H9 (cell line): ENCODE data around the gene MAD1L1. TPM values are rescaled to one million over a fixed set of nuclear protein-coding genes. Genes with fewer than 3 reads are reported as not detected.

Experiments
- DNase-seq: peaks from one replicate; pipeline ENCODE4 v3.0.0-alpha.2; 2017
- H2AFZ ChIP-seq: one replicate; pipeline ENCODE4 v1.6.1; 2013; ENCODE audit warnings: mild to moderate bottlenecking, low read length, control low read depth, moderate library complexity
- H2AK5ac ChIP-seq: 2 replicates; pipeline ENCODE4 v1.6.1; 2013; ENCODE audit warnings: low read length, control low read depth, mixed read lengths; ENCODE audit not compliant: insufficient read length
- H2BK120ac ChIP-seq: one replicate; pipeline ENCODE4 v1.6.1; 2013; ENCODE audit warnings: low read depth, mild to moderate bottlenecking, low read length, control low read depth, inconsistent platforms; ENCODE audit not compliant: poor library complexity, severe bottlenecking
- H2BK12ac ChIP-seq: 2 replicates; pipeline ENCODE4 v1.6.1; 2013; ENCODE audit warnings: low read length, control low read depth, mixed read lengths, low read depth; ENCODE audit not compliant: insufficient read length
- H2BK15ac ChIP-seq: 2 replicates; pipeline ENCODE4 v1.6.1; 2013; ENCODE audit warnings: low read depth, low read length, control low read depth
- H2BK20ac ChIP-seq: one replicate; pipeline ENCODE4 v1.6.1; 2013; ENCODE audit warnings: low read depth, mild to moderate bottlenecking, low read length, control low read depth, inconsistent platforms; ENCODE audit not compliant: poor library complexity, severe bottlenecking
- H2BK5ac ChIP-seq: 2 replicates; pipeline ENCODE4 v1.6.1; 2013; ENCODE audit warnings: low read length, control low read depth, mixed read lengths; ENCODE audit not compliant: insufficient read length
- H3K14ac ChIP-seq: 2 replicates; pipeline ENCODE4 v1.6.1; 2013; ENCODE audit warnings: low read length, control low read depth; ENCODE audit not compliant: insufficient read depth
- H3K18ac ChIP-seq: 2 replicates; pipeline ENCODE4 v1.6.1; 2013; ENCODE audit warnings: low read depth, mild to moderate bottlenecking, mixed read lengths, low read length, control low read depth; ENCODE audit not compliant: insufficient read length
- H3K23ac ChIP-seq: 2 replicates; pipeline ENCODE4 v1.6.1; 2013; ENCODE audit warnings: low read length, control low read depth, mixed read lengths, low read depth; ENCODE audit not compliant: insufficient read length
- H3K23me2 ChIP-seq: 2 replicates; pipeline ENCODE4 v1.6.1; 2013; ENCODE audit warnings: low read depth, mild to moderate bottlenecking, mixed read lengths, low read length, control low read depth; ENCODE audit not compliant: insufficient read length, poor library complexity, severe bottlenecking
- H3K27ac ChIP-seq: 2 replicates; pipeline ENCODE4 v1.5.1; 2013; ENCODE audit warnings: low read length, control low read depth, mixed read lengths, low read depth; ENCODE audit not compliant: insufficient read length
- H3K27me3 ChIP-seq: 2 replicates; pipeline ENCODE4 v1.6.1; 2013; ENCODE audit warnings: low read length, control low read depth, inconsistent platforms; ENCODE audit not compliant: insufficient read depth
- H3K4ac ChIP-seq: 2 replicates; pipeline ENCODE4 v1.6.1; 2013; ENCODE audit warnings: low read depth, mild to moderate bottlenecking, control low read depth, inconsistent platforms, low read length, moderate library complexity
- H3K4me1 ChIP-seq: 2 replicates; pipeline ENCODE4 v1.6.1; 2013; ENCODE audit warnings: low read length, control low read depth, inconsistent platforms; ENCODE audit not compliant: insufficient read depth
- H3K4me2 ChIP-seq: 2 replicates; pipeline ENCODE4 v1.6.1; 2013; ENCODE audit warnings: low read length, control low read depth, mixed read lengths; ENCODE audit not compliant: insufficient read length, insufficient read depth
- H3K56ac ChIP-seq: 2 replicates; pipeline ENCODE4 v1.6.1; 2013; ENCODE audit warnings: low read depth, mild to moderate bottlenecking, mixed read lengths, low read length, control low read depth; ENCODE audit not compliant: insufficient read length
- H3K79me1 ChIP-seq: 2 replicates; pipeline ENCODE4 v1.6.1; 2013; ENCODE audit warnings: low read depth, mild to moderate bottlenecking, moderate library complexity, low read length, control low read depth, inconsistent platforms; ENCODE audit not compliant: insufficient read depth, poor library complexity, severe bottlenecking
- H3K79me2 ChIP-seq: 2 replicates; pipeline ENCODE4 v1.6.1; 2013; ENCODE audit warnings: low read length, control low read depth, inconsistent platforms; ENCODE audit not compliant: insufficient read depth
- H3K9ac ChIP-seq: 2 replicates; pipeline ENCODE4 v1.6.1; 2013; ENCODE audit warnings: low read length, control low read depth, mixed read lengths; ENCODE audit not compliant: insufficient read length; ENCODE audit errors: extremely low read depth
- H3K9me3 ChIP-seq: one replicate; pipeline ENCODE4 v1.6.1; 2013; ENCODE audit warnings: low read depth, low read length, inconsistent platforms; ENCODE audit not compliant: control insufficient read depth
- H3T11ph ChIP-seq: one replicate; pipeline ENCODE4 v1.6.1; 2013; ENCODE audit warnings: mild to moderate bottlenecking, low read length, control low read depth, inconsistent platforms
- H4K20me1 ChIP-seq: one replicate; pipeline ENCODE4 v1.6.1; 2013; ENCODE audit not compliant: control insufficient read depth, insufficient read length, insufficient read depth
- H4K5ac ChIP-seq: 2 replicates; pipeline ENCODE4 v1.6.1; 2013; ENCODE audit warnings: low read depth, mild to moderate bottlenecking, mixed read lengths, low read length, control low read depth; ENCODE audit not compliant: insufficient read length
- H4K8ac ChIP-seq: replicated peaks from 2 replicates; pipeline ENCODE4 v1.6.1; 2013; ENCODE audit warnings: low read length, control low read depth, mixed read lengths, low read depth; ENCODE audit not compliant: insufficient read length
- H4K91ac ChIP-seq: 2 replicates; pipeline ENCODE4 v1.6.1; 2013; ENCODE audit warnings: low read depth, mild to moderate bottlenecking, moderate library complexity, mixed read lengths, low read length, control low read depth; ENCODE audit not compliant: insufficient read length
- H3K27ac Mint-ChIP-seq, 3 experiments: 2 replicates in 2 of 3; 3 replicates in 1 of 3; pipeline ENCODE4 v1.8.0; 2020 to 2021; ENCODE audit warnings: mixed read lengths in 3 of 3, mild to moderate bottlenecking in 1 of 3, moderate library complexity in 1 of 3
- H3K27me3 Mint-ChIP-seq: 2 replicates; pipeline ENCODE4 v1.8.0; 2021; ENCODE audit warnings: low read depth, mild to moderate bottlenecking, moderate library complexity, mixed read lengths
- H3K36me3 Mint-ChIP-seq, 3 experiments: 2 replicates in 2 of 3; 3 replicates in 1 of 3; pipeline ENCODE4 v1.8.0; 2020 to 2021; ENCODE audit warnings: low read depth in 3 of 3, mixed read lengths in 3 of 3; ENCODE audit not compliant: insufficient read depth in 1 of 3
- H3K4me1 Mint-ChIP-seq, 2 experiments: 2 replicates each; pipeline ENCODE4 v1.8.0; 2020; ENCODE audit warnings: mixed read lengths in 2 of 2
- H3K4me3 Mint-ChIP-seq, 2 experiments: 2 replicates in 1 of 2; 3 replicates in 1 of 2; pipeline ENCODE4 v1.8.0; 2020 to 2021; ENCODE audit warnings: mild to moderate bottlenecking in 2 of 2, mixed read lengths in 2 of 2, moderate library complexity in 1 of 2
- H3K9me3 Mint-ChIP-seq, 2 experiments: 2 replicates in 1 of 2; 3 replicates in 1 of 2; pipeline ENCODE4 v1.8.0; 2020; ENCODE audit warnings: mild to moderate bottlenecking in 2 of 2, mixed read lengths in 2 of 2, moderate library complexity in 1 of 2
- WGBS: extraction: QIAGEN DNeasy Blood & Tissue Kit; methylation state at CpG from one replicate; pipeline ENCODE4 v1.1.7; 2013; ENCODE audit warnings: missing lambda C conversion rate, low lambda C conversion rate, mixed read lengths; ENCODE audit not compliant: insufficient read length; ENCODE audit errors: extremely low coverage; 5-methylcytosine and 5-hydroxymethylcytosine counted together
- total RNA-seq: library from RNA; stranded (reverse); gene quantifications from 2 replicates; pipeline ENCODE4 v1.2.1, GENCODE V29; 2021
- TF ChIP-seq, protein P1 (sequence below): fragments of 200-600 bp; sonication (generic); conservative IDR thresholded peaks from 3 replicates; pipeline ENCODE4 v1.8.0; 2021; ENCODE audit warnings: antibody characterized with exemption, mild to moderate bottlenecking

The MAD1L1 gene
- total RNA-seq, 1 experiment from 2014 or later = 39.0 TPM

DNA sequence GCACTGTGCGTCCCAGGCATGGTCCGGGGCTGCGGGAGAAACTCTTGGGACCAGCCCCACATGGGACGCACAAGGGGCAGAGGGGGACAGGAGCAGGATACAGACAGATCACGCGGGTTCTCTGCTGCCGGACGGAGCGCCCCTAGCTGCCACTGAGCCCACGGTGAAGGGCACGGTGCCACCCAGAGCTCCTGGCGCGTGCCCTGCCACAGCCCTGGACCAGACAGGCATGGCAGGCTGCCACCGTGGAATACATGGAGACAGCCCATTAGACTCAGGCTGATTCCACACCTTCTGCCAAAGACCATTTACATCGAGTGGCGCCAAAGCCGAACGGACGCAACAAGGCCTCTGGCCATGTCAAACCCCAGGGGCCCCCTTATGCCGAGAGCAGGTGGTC, 90.4 kb downstream of the MAD1L1 start:
- WGBS = no CpG with 5 or more reads among the region's 20 CpGs

More for the DNA sequence above, 90.4 kb downstream of the MAD1L1 start:
- Histone ChIP-seq H3K23ac (no peak overlapping the region), H2BK5ac (no peak overlapping the region), H2AFZ (no peak overlapping the region), H3T11ph (no peak overlapping the region), H2BK12ac (no peak overlapping the region), H3K27me3 (no peaks in the 10 kb centered on the region), H4K20me1 (no peaks in the 10 kb centered on the region), H3K14ac (no peak overlapping the region; the same call in 1 of the 2 replicates), H2BK20ac (no peak overlapping the region), H3K79me2 (no peaks in the 10 kb centered on the region), H2BK120ac (no peak overlapping the region), H2AK5ac (no peak overlapping the region), H4K5ac (no peak overlapping the region), H3K23me2 (no peaks in the 10 kb centered on the region), H2BK15ac (no peak overlapping the region), H3K18ac (no peak overlapping the region), H3K27ac (no peak overlapping the region), H3K9ac (no peak overlapping the region), H3K56ac (no peak overlapping the region), H3K79me1 (no peaks in the 10 kb centered on the region), H3K4me2 (no peak overlapping the region), H3K9me3 (no peaks in the 10 kb centered on the region), H4K91ac (no peak overlapping the region), H3K4ac (no peak overlapping the region), H3K4me1 (no peaks in the 10 kb centered on the region), H4K8ac (no peak overlapping the region)
- peak overlapping the region in 1 of 3 experiments; percentile 74; a peak in 1 of 7 replicates for H3K27ac Mint-ChIP-seq
- no peaks in the 10 kb centered on the region for H3K4me1 Mint-ChIP-seq
- TF ChIP-seq, protein P1, sequence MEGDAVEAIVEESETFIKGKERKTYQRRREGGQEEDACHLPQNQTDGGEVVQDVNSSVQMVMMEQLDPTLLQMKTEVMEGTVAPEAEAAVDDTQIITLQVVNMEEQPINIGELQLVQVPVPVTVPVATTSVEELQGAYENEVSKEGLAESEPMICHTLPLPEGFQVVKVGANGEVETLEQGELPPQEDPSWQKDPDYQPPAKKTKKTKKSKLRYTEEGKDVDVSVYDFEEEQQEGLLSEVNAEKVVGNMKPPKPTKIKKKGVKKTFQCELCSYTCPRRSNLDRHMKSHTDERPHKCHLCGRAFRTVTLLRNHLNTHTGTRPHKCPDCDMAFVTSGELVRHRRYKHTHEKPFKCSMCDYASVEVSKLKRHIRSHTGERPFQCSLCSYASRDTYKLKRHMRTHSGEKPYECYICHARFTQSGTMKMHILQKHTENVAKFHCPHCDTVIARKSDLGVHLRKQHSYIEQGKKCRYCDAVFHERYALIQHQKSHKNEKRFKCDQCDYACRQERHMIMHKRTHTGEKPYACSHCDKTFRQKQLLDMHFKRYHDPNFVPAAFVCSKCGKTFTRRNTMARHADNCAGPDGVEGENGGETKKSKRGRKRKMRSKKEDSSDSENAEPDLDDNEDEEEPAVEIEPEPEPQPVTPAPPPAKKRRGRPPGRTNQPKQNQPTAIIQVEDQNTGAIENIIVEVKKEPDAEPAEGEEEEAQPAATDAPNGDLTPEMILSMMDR = no peak
- H3K27me3 Mint-ChIP-seq = no peaks in the 10 kb centered on the region
- H3K36me3 Mint-ChIP-seq = peaks cover 18 to 35% (median 34%) of the 10 kb centered on the region in 3 experiments; a peak in 6 of 7 replicates
- H3K9me3 Mint-ChIP-seq = no peaks in the 10 kb centered on the region
- no peak overlapping the region for H3K4me3 Mint-ChIP-seq
- no peak for DNase-seq
